ENCODE data around the gene BCAS1.

GRCh38 chr20:53902968-53903651 lies 167.3 kb downstream of the BCAS1 start:
- TF ChIP-seq EZH2 (IDR thresholded peaks at IDR 0.05; ENCODE audit: borderline replicate concordance, insufficient read depth, low read depth, low read length, poor library complexity, severe bottlenecking) = no peak
- TF ChIP-seq, protein P1, sequence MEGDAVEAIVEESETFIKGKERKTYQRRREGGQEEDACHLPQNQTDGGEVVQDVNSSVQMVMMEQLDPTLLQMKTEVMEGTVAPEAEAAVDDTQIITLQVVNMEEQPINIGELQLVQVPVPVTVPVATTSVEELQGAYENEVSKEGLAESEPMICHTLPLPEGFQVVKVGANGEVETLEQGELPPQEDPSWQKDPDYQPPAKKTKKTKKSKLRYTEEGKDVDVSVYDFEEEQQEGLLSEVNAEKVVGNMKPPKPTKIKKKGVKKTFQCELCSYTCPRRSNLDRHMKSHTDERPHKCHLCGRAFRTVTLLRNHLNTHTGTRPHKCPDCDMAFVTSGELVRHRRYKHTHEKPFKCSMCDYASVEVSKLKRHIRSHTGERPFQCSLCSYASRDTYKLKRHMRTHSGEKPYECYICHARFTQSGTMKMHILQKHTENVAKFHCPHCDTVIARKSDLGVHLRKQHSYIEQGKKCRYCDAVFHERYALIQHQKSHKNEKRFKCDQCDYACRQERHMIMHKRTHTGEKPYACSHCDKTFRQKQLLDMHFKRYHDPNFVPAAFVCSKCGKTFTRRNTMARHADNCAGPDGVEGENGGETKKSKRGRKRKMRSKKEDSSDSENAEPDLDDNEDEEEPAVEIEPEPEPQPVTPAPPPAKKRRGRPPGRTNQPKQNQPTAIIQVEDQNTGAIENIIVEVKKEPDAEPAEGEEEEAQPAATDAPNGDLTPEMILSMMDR (IDR thresholded peaks at IDR 0.05) = no peak

All from B cell (primary cell).